Hepatocyte (in vitro differentiated cells): ENCODE data around the gene METTL24. TPM values are rescaled to one million over a fixed set of nuclear protein-coding genes. Genes with fewer than 3 reads are reported as not detected.

Source experiments
- DNase-seq: peaks from one replicate; pipeline ENCODE4 v3.0.0-alpha.2; 2016; ENCODE audit warnings: low spot score
- H2AFZ ChIP-seq: fragments of 200-600 bp; sonication (generic); 2 replicates; pipeline ENCODE4 v1.6.0; 2016; ENCODE audit warnings: antibody characterized with exemption, mild to moderate bottlenecking
- H3K27ac ChIP-seq: fragments of 200-600 bp; sonication (generic); 2 replicates; pipeline ENCODE4 v1.5.1; 2016; ENCODE audit warnings: mild to moderate bottlenecking
- H3K27me3 ChIP-seq: fragments of 200-600 bp; sonication (generic); 2 replicates; pipeline ENCODE4 v1.6.1; 2016
- H3K36me3 ChIP-seq: fragments of 200-600 bp; sonication (generic); replicated peaks from 2 replicates; pipeline ENCODE4 v1.5.1; 2016; ENCODE audit warnings: low read depth; ENCODE audit not compliant: insufficient read depth
- H3K4me1 ChIP-seq: fragments of 200-600 bp; sonication (generic); 2 replicates; pipeline ENCODE4 v1.5.1; 2016; ENCODE audit warnings: mild to moderate bottlenecking, moderate library complexity; ENCODE audit not compliant: insufficient read depth
- H3K4me2 ChIP-seq: fragments of 200-600 bp; sonication (generic); 2 replicates; pipeline ENCODE4 v1.6.0; 2016
- H3K4me3 ChIP-seq: fragments of 200-600 bp; sonication (generic); 2 replicates; pipeline ENCODE4 v1.5.1; 2016; ENCODE audit warnings: mild to moderate bottlenecking
- H3K79me2 ChIP-seq: fragments of 200-600 bp; sonication (generic); 2 replicates; pipeline ENCODE4 v1.6.0; 2017; ENCODE audit warnings: mild to moderate bottlenecking
- H3K9me2 ChIP-seq: fragments of 200-600 bp; sonication (generic); replicated peaks from 2 replicates; pipeline ENCODE4 v1.6.0; 2017; ENCODE audit warnings: mild to moderate bottlenecking; ENCODE audit not compliant: insufficient read depth
- H3K9me3 ChIP-seq: fragments of 200-600 bp; sonication (generic); 2 replicates; pipeline ENCODE4 v1.5.1; 2016; ENCODE audit warnings: low read depth, mild to moderate bottlenecking
- H4K20me1 ChIP-seq: fragments of 200-600 bp; sonication (generic); 2 replicates; pipeline ENCODE4 v1.6.0; 2016; ENCODE audit warnings: mild to moderate bottlenecking; ENCODE audit not compliant: insufficient read depth, poor library complexity, severe bottlenecking
- CTCF ChIP-seq: fragments of 200-600 bp; sonication (generic); IDR thresholded peaks from 2 replicates; pipeline ENCODE4 v1.5.1; 2016; ENCODE audit warnings: antibody characterized with exemption, mild to moderate bottlenecking; ENCODE audit not compliant: poor library complexity
- EZH2 ChIP-seq: fragments of 200-600 bp; sonication (generic); IDR thresholded peaks from 2 replicates; pipeline ENCODE4 v1.6.1; 2016; ENCODE audit warnings: antibody characterized with exemption, mild to moderate bottlenecking, borderline replicate concordance
- EZH2phosphoT487 ChIP-seq: fragments of 200-600 bp; sonication (generic); IDR thresholded peaks from one replicate; pipeline ENCODE4 v1.6.1; 2018; ENCODE audit warnings: antibody characterized with exemption, mild to moderate bottlenecking, low read depth, moderate library complexity; ENCODE audit not compliant: unreplicated experiment, severe bottlenecking
- WGBS: methylation state at CpG from one replicate; pipeline ENCODE4 v1.1.6; 2016; ENCODE audit warnings: low lambda C conversion rate; ENCODE audit errors: missing lambda C conversion rate; 5-methylcytosine and 5-hydroxymethylcytosine counted together
- polyA plus RNA-seq: library from polyadenylated mRNA; unstranded; fragments of >200 nt; fragmentation: Nextera tagmentation; extraction: Ambion mirVana; gene quantifications from 2 replicates; pipeline ENCODE4 v1.2.1, GENCODE V29; 2016
- total RNA-seq: library from RNA; depleted of rRNA; stranded (reverse); fragments of >200 nt; gene quantifications from 2 replicates; pipeline ENCODE4 v1.2.3, GENCODE V29; 2014

The METTL24 gene
- total and polyA plus RNA-seq, 2 experiments from 2014 or later, result 2.2 to 5.7 TPM

GRCh38 chr6:110360676-110361075 is 2.5 kb upstream of the METTL24 start:
- Histone ChIP-seq H3K4me3 (no peak overlapping the region), H3K79me2 (peaks cover under 1% of the 10 kb centered on the region), H4K20me1 (no peaks in the 10 kb centered on the region), H3K9me2 (no peaks in the 10 kb centered on the region), H3K4me2 (no peak overlapping the region), H3K27me3 (peaks cover 2% of the 10 kb centered on the region), H3K36me3 (no peaks in the 10 kb centered on the region), H3K9me3 (no peaks in the 10 kb centered on the region), H3K27ac (peak overlapping the region; percentile 72), H2AFZ (no peak overlapping the region), H3K4me1 (peaks cover 16% of the 10 kb centered on the region)
- TF ChIP-seq EZH2 (no peak), EZH2phosphoT487 (no peak), CTCF (no peak)
- WGBS, result 46% methylated on average over 3 of the region's 3 CpGs
- no peak for DNase-seq

GRCh38 chr6:110359556-110359955 is 1.4 kb upstream of the METTL24 start:
- no peaks in the 10 kb centered on the region for H3K9me2 ChIP-seq
- no peak overlapping the region for H3K4me3 ChIP-seq
- H3K79me2 ChIP-seq, result peaks cover 4% of the 10 kb centered on the region
- TF ChIP-seq EZH2phosphoT487 (no peak), EZH2 (no peak), CTCF (no peak)
- no peaks in the 10 kb centered on the region for H3K9me3 ChIP-seq
- DNase-seq, result no peak
- no peaks in the 10 kb centered on the region for H4K20me1 ChIP-seq
- H3K36me3 ChIP-seq, result no peaks in the 10 kb centered on the region
- H3K4me2 ChIP-seq, result peak overlapping the region; percentile 85
- H3K4me1 ChIP-seq, result peaks cover 27% of the 10 kb centered on the region
- 40% methylated on average over 5 of the region's 5 CpGs for WGBS
- H3K27ac ChIP-seq, result peak overlapping the region; percentile 72
- peaks cover 2% of the 10 kb centered on the region for H3K27me3 ChIP-seq
- H2AFZ ChIP-seq, result no peak overlapping the region

- no peaks in the 10 kb centered on the region for H3K36me3 ChIP-seq
- no peak for TF ChIP-seq CTCF
- TF ChIP-seq EZH2phosphoT487, result no peak
- TF ChIP-seq EZH2, result no peak
- peaks cover 4% of the 10 kb centered on the region for H3K79me2 ChIP-seq
- peaks cover 27% of the 10 kb centered on the region for H3K4me1 ChIP-seq
- WGBS, result 53% methylated on average over 13 of the region's 13 CpGs
- H3K4me2 ChIP-seq, result peak overlapping the region; percentile 85
- no peaks in the 10 kb centered on the region for H4K20me1 ChIP-seq
- H3K9me3 ChIP-seq, result no peaks in the 10 kb centered on the region
- H2AFZ ChIP-seq, result peak overlapping the region; percentile 89
- no peak for DNase-seq
- peak overlapping the region; percentile 72 for H3K27ac ChIP-seq
- no peaks in the 10 kb centered on the region for H3K9me2 ChIP-seq
- H3K4me3 ChIP-seq, result no peak overlapping the region
- peaks cover 2% of the 10 kb centered on the region for H3K27me3 ChIP-seq
Measured at GRCh38 chr6:110358553-110359160, 508 bp upstream of the METTL24 start.
